Fibroblast of the aortic adventitia (primary cell): Measurements from ENCODE around the gene TPR. TPM values are rescaled to one million over a fixed set of nuclear protein-coding genes. Genes with fewer than 3 reads are reported as not detected.

Source experiments
- DNase-seq: peaks from one replicate; pipeline ENCODE4 v3.0.0-alpha.2; 2010; ENCODE audit warnings: low read depth
- H3K4me3 ChIP-seq: 2 replicates; pipeline ENCODE4 v1.5.1; 2011; ENCODE audit warnings: low read depth, mild to moderate bottlenecking, control low read depth, low read length, moderate library complexity
- CTCF ChIP-seq: IDR thresholded peaks from 2 replicates; pipeline ENCODE4 v1.5.1; 2011; ENCODE audit warnings: mild to moderate bottlenecking, low read length, control low read depth, inconsistent platforms; ENCODE audit not compliant: insufficient read depth
- total RNA-seq: library from RNA; depleted of rRNA; stranded (reverse); fragments of >200 nt; gene quantifications from 2 replicates; pipeline ENCODE4 v1.2.3, GENCODE V29; 2012; ENCODE audit warnings: low replicate concordance

The TPR gene
- total RNA-seq, result 105 and 194 TPM in 2 replicates

- peak; percentile 83 for TF ChIP-seq CTCF
- peak; percentile 100 for DNase-seq
- H3K4me3 ChIP-seq, result peak within 1 kb of the TSS; percentile 93
Measured at GRCh38 chr1:186375152-186375928, at the start of gene TPR, which contains the start of gene ODR4. TSS of gene TPR (minus strand) at chr1:186375253. CDS start at chr1:186375028, 225 bp downstream. TSS of gene ODR4 (plus strand) at chr1:186375838. CDS start at chr1:186379786, 3,948 bp downstream.

GRCh38 chr1:186424539-186424938, 49.5 kb upstream of the TPR start:
- no peak overlapping the region for H3K4me3 ChIP-seq
- TF ChIP-seq CTCF, result no peak
- DNase-seq, result no peak

GRCh38 chr1:186421446-186421845, 46.4 kb upstream of the TPR start:
- H3K4me3 ChIP-seq, result no peak overlapping the region
- TF ChIP-seq CTCF, result no peak
- no peak for DNase-seq

GRCh38 chr1:186420923-186421322, 45.9 kb upstream of the TPR start:
- no peak for TF ChIP-seq CTCF
- no peak overlapping the region for H3K4me3 ChIP-seq
- DNase-seq, result peak; percentile 49

GRCh38 chr1:186420311-186420710, 45.3 kb upstream of the TPR start:
- peak; percentile 24 for DNase-seq
- H3K4me3 ChIP-seq, result no peak overlapping the region
- no peak for TF ChIP-seq CTCF

GRCh38 chr1:186418503-186418902, 43.5 kb upstream of the TPR start:
- no peak for TF ChIP-seq CTCF
- no peak for DNase-seq
- H3K4me3 ChIP-seq, result no peak overlapping the region
